GM21528 (cell line): Measurements from ENCODE around the gene LRP6.
"Not testable (repeated sequence)": the region's sequence is repeated elsewhere in the genome, so short reads cannot be mapped to it uniquely, and the experiment has no call there.

Experiments
- ATAC-seq: cut with Tn5 transposase; IDR thresholded peaks from one replicate; pipeline ENCODE4 v1.9.1; 2021; ENCODE audit warnings: mild to moderate bottlenecking, moderate library complexity; ENCODE audit not compliant: unreplicated experiment, low FRiP score

The LRP6 gene

DNA sequence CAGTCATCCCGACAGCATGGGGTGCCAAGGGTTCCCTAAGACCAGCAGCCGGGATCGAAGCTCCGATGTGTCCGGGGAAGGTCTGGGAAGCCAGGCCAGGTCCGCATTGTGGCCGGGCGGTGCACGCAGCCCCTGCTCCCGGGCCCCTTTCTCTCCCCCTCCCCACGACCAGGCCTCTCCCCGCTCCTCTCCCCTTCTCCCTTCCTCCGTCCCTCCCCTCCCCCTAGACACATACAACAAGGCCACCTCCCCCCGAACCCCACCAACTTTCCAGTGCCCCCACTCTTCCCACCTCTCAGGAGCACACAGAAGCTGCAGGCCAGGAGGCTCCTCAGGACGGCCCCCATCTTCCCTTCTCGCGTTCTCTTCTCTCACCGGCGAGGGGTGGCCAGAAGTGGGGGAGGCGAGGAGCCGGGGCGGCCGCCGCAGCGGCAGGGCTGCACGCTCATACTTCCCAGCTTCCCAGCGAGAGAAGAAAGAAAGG lies 413 bp downstream of the LRP6 start:
- no peak for ATAC-seq

DNA sequence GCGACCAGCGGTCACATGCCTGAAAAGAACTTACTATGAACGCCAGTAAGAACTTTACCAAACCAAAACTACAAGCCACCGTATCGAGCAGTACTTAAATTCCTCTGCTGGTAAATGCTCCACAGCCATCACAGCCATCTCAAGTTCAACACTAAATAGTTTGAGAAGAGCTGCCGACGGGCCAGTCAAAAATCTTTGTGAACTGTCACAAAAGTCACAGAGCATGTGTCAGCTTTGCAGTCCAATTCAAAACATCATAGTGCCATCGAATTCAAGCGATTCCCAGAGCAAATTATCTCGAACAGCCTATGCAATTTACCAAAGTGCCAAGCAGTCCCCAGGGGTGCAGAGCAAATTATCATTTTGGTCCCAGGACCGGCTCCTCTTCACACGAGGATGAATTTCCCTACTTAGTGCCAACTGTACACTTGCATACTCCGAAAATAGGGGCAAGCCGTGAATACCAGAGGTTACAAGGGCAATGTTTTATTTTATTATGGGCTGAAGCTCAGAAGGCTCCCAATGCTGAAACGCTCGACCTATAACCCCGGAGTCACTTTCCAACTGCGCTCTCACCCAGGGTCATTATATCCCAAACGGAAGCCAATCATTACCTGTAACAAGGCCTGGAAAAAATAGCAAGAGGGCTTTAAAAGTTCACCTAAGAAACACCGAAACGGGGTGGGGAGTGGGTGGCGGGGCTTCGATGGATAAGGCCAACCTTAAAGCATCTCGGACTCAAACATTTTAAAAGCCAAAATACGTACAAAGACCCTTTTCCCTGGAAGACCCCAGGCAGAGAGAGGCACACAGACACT lies 1.1 kb downstream of the LRP6 start:
- no peak for ATAC-seq

GRCh38 chr12:12265035-12265434 lies 1.8 kb downstream of the LRP6 start:
- ATAC-seq, result no peak

GRCh38 chr12:12263909-12264308 lies 2.9 kb downstream of the LRP6 start:
- ATAC-seq, result no peak

DNA sequence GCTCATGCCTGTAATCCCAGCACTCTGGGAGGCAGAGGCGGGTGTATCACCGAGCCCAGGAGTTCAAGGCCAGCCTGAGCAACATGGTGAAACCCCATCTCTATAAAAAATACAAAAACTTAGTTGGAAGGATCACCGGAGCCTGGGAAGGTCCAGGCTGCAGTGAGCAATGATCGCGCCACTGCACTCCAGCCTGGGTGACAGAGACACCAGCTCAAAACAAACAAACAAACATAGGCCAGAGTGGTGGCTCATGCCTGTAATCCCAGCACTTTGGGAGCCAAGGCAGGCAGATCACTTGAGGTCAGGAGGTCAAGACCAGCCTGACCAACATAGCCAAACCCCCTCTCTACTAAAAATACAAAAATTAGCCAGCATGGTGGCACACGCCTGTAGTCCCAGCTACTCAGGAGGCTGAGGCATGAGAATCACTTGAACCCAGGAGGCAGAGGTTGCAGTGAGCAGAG lies 10.5 kb downstream of the LRP6 start:
- not testable (repeated sequence) for ATAC-seq

- no peak for ATAC-seq
Observed at GRCh38 chr12:12254553-12254952, 12.3 kb downstream of the LRP6 start.

- no peak for ATAC-seq
Observed at GRCh38 chr12:12249216-12250050, 17.4 kb downstream of the LRP6 start.

DNA sequence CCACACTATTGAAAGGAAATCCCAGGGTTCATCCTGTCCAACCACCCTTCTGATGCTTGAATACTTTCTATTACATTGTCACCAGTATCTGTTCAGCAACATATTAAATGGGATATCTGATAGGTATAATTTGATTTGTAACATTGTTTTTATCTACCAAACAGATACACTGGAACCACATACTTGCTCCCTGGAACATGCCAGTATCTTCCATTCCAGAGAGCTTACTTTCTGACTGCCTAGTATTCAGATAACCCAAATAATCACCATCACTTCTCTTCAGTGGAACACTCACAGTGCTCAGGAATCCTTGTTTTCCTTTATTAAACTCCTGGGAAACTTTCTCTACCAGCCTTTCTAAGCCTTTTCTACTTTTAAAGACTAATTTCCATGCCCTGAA lies 19.3 kb downstream of the LRP6 start:
- ATAC-seq, result no peak

DNA sequence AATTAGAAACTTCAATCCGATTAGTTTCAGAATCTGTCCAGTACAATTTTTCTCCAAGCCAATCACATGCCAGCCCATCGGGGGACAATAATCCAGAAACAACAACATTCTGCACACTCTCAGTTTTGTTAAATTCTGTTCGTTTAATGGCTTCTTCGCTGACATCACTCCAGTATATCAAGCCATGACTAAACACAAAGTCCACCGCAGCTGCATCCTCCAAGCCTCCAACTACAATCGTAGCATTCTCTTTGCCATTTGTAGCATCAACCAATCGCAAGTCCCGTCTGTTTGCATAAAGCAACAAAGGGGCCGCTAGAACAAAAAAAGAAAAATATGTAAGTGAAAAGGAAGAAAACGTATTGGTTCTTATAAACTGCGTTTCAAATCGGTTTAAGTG lies 22.5 kb downstream of the LRP6 start:
- ATAC-seq, result no peak

GRCh38 chr12:12240662-12241340 lies 26.0 kb downstream of the LRP6 start:
- no peak for ATAC-seq

- ATAC-seq, result no peak
Observed at GRCh38 chr12:12239127-12239526, 27.7 kb downstream of the LRP6 start.

DNA sequence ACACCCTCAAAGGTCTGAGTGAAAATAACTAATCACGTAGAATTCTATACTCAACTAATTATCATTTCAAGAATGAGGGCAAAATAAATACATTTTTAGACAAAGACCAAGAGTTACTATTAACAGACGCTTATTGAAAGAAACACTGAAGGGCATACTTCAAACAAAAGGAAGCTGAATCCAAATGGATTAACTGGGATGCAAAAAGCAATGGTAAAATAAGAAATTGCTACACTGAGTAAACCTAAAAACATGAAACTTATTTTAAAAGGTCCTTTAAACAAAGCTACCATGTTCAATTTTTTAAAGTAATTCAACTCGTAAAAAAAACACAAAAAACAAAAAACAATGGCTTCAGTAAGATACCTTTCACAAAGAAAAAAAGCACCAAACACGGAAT lies 28.2 kb downstream of the LRP6 start:
- ATAC-seq, result no peak

DNA sequence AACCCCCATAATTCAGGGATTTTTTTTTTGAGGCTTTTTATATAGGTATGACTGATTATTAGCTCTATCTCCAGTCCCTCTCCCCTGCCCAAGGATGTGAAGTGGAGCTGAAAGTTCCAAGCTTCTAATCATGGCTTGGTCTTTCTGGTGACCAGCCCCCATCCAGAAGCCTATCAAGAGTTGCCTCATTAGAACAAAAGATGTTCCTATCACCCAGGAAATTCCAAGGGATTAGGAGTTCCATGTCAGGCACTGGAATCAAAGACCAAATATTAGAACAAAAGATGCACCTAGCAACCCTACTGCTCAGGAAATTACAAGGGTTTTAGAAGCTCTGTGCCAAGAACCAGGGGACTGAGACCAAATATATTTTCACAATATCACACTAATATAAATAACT lies 29.9 kb downstream of the LRP6 start:
- no peak for ATAC-seq

- no peak for ATAC-seq
Observed at GRCh38 chr12:12230275-12230674, 36.6 kb downstream of the LRP6 start.

- no peak for ATAC-seq
Observed at GRCh38 chr12:12229556-12230092, 37.2 kb downstream of the LRP6 start.

GRCh38 chr12:12228402-12228801 lies 38.4 kb downstream of the LRP6 start:
- no peak for ATAC-seq

GRCh38 chr12:12226187-12226586 lies 40.7 kb downstream of the LRP6 start:
- no peak for ATAC-seq

DNA sequence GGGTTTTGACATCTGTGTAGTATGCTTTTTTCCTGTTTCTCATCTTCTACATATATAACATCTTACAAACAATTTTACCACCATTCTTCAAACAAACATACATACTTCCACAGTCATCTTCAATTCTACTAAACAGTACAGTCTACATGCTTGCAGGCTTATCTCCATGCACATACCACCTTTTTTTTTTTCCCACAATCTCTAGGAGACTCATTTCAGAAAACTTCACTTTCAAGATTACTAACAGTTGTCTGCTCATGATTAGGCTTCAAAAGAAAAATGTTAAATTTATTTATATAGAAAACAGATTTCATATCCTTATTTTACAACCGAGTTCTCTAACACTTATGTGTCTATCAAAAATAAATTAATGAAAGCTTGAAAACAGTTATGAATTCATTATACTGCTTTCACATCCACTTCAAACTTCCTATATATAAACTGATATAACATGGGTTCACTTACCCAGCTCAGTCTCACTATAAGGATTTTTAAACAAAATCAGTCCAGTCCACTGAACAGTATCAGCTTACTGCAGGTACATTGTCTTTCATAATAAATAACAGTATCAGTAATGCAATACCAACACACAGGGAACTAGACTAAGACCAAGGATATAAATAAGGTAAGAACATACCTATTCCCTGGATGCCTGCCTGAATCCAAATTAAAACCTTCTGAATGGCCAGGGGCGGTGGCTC lies 42.5 kb downstream of the LRP6 start:
- ATAC-seq, result no peak

- ATAC-seq, result no peak
Observed at GRCh38 chr12:12221560-12221959, 45.3 kb downstream of the LRP6 start.

DNA sequence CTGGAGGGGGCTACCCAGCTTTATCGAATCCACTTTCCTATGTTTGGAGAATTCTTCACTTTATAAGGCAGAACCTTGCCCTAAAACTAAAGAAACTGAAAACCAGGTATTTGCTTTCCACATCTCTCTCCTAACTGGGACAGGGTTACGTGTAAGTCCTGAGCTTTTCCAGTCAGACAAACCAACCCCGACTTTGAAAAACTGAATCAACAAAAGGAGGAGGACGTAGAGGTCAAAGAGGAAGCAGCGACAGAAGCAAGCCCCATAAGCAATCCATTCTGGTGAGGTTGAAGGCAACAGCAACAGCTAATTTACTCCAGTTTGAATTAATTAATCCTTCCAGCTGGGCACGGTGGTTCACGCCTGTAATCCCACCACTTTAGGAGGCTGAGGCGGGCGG lies 47.2 kb downstream of the LRP6 start:
- no peak for ATAC-seq
